CD8-positive, alpha-beta memory T cell (primary cell): ENCODE results near the gene MAPK1. TPM values are rescaled to one million over a fixed set of nuclear protein-coding genes. Genes with fewer than 3 reads are reported as not detected.
"Not testable (repeated sequence)": the region's sequence is repeated elsewhere in the genome, so short reads cannot be mapped to it uniquely, and the experiment has no call there.

Experiments used
- CTCF ChIA-PET: fragments of 350-600 bp; sonication (Branson Sonifier 250); formaldehyde crosslinking; loops from one replicate; lab custom pipeline; 2021; ENCODE audit warnings: antibody characterized with exemption; lab: Charles Lee
- POLR2A ChIA-PET: fragments of 350-600 bp; sonication (Branson Sonifier 250); formaldehyde crosslinking; loops from one replicate; lab custom pipeline; 2021; ENCODE audit warnings: antibody characterized with exemption; lab: Charles Lee
- DNase-seq, 5 donors: peaks; one replicate each; pipeline versions ENCODE4 v3.0.0 to v3.0.0-alpha.2; 2020 to 2022; ENCODE audit warnings: mixed read lengths in 1 of 5
- H3K27ac ChIP-seq: one replicate; pipeline ENCODE4 v1.7.0; 2013; ENCODE audit warnings: low read depth, mild to moderate bottlenecking, low read length, moderate library complexity
- H3K27me3 ChIP-seq: 2 replicates; pipeline ENCODE4 v1.7.0; 2013; ENCODE audit warnings: low read length, mild to moderate bottlenecking; ENCODE audit not compliant: insufficient read depth, poor library complexity, severe bottlenecking
- H3K36me3 ChIP-seq: 2 replicates; pipeline ENCODE4 v1.7.0; 2013; ENCODE audit warnings: mild to moderate bottlenecking, low read length, moderate library complexity; ENCODE audit not compliant: insufficient read depth
- H3K4me1 ChIP-seq: 2 replicates; pipeline ENCODE4 v1.7.0; 2013; ENCODE audit warnings: mild to moderate bottlenecking, low read length, moderate library complexity; ENCODE audit not compliant: insufficient read depth
- H3K4me3 ChIP-seq: 2 replicates; pipeline ENCODE4 v1.7.0; 2013; ENCODE audit warnings: mild to moderate bottlenecking, low read length
- H3K9me3 ChIP-seq: 2 replicates; pipeline ENCODE4 v1.7.0; 2013; ENCODE audit warnings: mild to moderate bottlenecking, low read length
- H3K27ac Mint-ChIP-seq, 8 donors: one replicate each; pipeline ENCODE4 v1.8.0; 2020 to 2021; ENCODE audit warnings: mixed read lengths in 8 of 8, mild to moderate bottlenecking in 6 of 8, inconsistent platforms in 3 of 8, moderate library complexity in 3 of 8
- H3K27me3 Mint-ChIP-seq, 2 donors: one replicate each; pipeline ENCODE4 v1.8.0; 2020 to 2021; ENCODE audit warnings: mixed read lengths in 2 of 2, mild to moderate bottlenecking in 1 of 2, moderate library complexity in 1 of 2
- H3K36me3 Mint-ChIP-seq, 3 donors: one replicate each; pipeline ENCODE4 v1.8.0; 2020 to 2021; ENCODE audit warnings: mixed read lengths in 3 of 3, inconsistent platforms in 1 of 3, mild to moderate bottlenecking in 1 of 3
- H3K4me1 Mint-ChIP-seq, 3 donors: one replicate each; pipeline ENCODE4 v1.8.0; 2020 to 2021; ENCODE audit warnings: mixed read lengths in 3 of 3, inconsistent platforms in 1 of 3, mild to moderate bottlenecking in 1 of 3
- H3K4me3 Mint-ChIP-seq, 7 donors: one replicate each; pipeline ENCODE4 v1.8.0; 2020 to 2021; ENCODE audit warnings: mixed read lengths in 7 of 7, mild to moderate bottlenecking in 6 of 7, moderate library complexity in 4 of 7, inconsistent platforms in 2 of 7
- H3K9me3 Mint-ChIP-seq, 5 donors: one replicate each; pipeline ENCODE4 v1.8.0; 2020 to 2022; ENCODE audit warnings: mixed read lengths in 5 of 5, mild to moderate bottlenecking in 3 of 5, moderate library complexity in 2 of 5, inconsistent platforms in 1 of 5
- polyA plus RNA-seq: library from polyadenylated mRNA; unstranded; fragments of 300-500 nt; fragmentation: Illumina TruSeq; gene quantifications from one replicate; pipeline ENCODE4 v1.2.3, GENCODE V29; 2021
- total RNA-seq, 2 experiments: library from RNA; stranded (reverse); gene quantifications; one replicate each; pipeline ENCODE4 v1.2.3, GENCODE V29; 2021

MAPK1 gene
- total and polyA plus RNA-seq, 3 experiments from 2014 or later = 103 to 134 (median 132) TPM

DNA sequence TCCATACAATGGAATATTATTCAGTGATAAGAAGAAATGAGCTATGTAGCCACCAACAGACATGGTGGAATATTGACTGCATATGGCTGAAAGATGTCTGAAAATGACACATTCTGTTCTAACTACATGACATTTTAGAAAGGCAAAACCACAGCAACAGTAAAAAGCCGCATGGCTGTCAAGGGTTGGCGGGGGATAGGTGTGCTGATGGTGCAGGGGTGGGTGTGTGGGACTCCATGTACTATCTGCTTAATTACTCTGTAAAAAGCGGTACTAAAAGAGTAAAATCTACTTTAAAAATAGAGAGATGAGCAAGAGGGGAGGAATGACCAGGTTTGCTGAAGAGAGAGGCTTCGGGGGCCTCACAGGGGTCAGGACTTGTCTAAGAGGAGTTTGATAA is 115.2 kb downstream of the MAPK1 start:
- H3K27me3 Mint-ChIP-seq = no peaks in the 10 kb centered on the region
- no peaks in the 10 kb centered on the region for H3K9me3 Mint-ChIP-seq
- H3K27ac ChIP-seq = no peak overlapping the region
- ChIA-PET POLR2A (no interaction called here), CTCF (no interaction called here)
- H3K4me3 ChIP-seq = no peak overlapping the region
- no peaks in the 10 kb centered on the region for H3K36me3 ChIP-seq
- peaks cover 0 to 31% (median 11%) of the 10 kb centered on the region in 3 donors for H3K36me3 Mint-ChIP-seq
- H3K4me1 ChIP-seq = peaks cover 9% of the 10 kb centered on the region
- peak overlapping the region in 4 of 8 donors; percentile 35 to 76 (median 40) for H3K27ac Mint-ChIP-seq
- no peak for DNase-seq
- H3K4me1 Mint-ChIP-seq = peaks cover 12 to 19% (median 13%) of the 10 kb centered on the region in 3 donors
- no peaks in the 10 kb centered on the region for H3K9me3 ChIP-seq
- H3K4me3 Mint-ChIP-seq = no peak overlapping the region
- no peaks in the 10 kb centered on the region for H3K27me3 ChIP-seq

DNA sequence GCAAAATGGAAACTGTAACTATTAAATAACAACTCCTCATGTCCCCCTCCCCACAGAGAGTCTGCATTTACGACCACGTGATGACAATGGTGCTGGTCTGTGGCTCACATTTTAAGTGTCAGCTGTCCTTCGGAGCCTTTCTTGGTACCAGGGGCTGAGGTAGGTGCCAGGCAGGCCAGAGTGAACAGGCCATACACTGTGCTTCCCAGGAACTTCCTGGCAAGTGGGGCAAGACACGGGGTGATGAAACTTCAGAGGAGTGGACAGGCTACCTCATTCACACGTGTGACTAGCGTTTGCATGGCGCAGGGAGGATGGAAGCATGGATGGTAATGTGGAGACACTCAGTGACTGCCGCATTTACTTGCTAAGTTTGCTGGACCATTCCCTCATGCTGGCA is 121.5 kb downstream of the MAPK1 start:
- Histone ChIP-seq H3K27ac (no peak overlapping the region), H3K27me3 (no peaks in the 10 kb centered on the region), H3K36me3 (no peaks in the 10 kb centered on the region), H3K4me3 (no peak overlapping the region), H3K9me3 (no peaks in the 10 kb centered on the region), H3K4me1 (no peaks in the 10 kb centered on the region)
- H3K4me3 Mint-ChIP-seq = no peak overlapping the region
- no peak overlapping the region for H3K27ac Mint-ChIP-seq
- ChIA-PET POLR2A (no interaction called here), CTCF (no interaction called here)
- peaks cover 0 to 5% (median 0%) of the 10 kb centered on the region in 3 donors for H3K36me3 Mint-ChIP-seq
- no peaks in the 10 kb centered on the region for H3K9me3 Mint-ChIP-seq
- no peak for DNase-seq
- no peaks in the 10 kb centered on the region for H3K27me3 Mint-ChIP-seq
- peaks cover 0 to 6% (median 0%) of the 10 kb centered on the region in 3 donors for H3K4me1 Mint-ChIP-seq

DNA sequence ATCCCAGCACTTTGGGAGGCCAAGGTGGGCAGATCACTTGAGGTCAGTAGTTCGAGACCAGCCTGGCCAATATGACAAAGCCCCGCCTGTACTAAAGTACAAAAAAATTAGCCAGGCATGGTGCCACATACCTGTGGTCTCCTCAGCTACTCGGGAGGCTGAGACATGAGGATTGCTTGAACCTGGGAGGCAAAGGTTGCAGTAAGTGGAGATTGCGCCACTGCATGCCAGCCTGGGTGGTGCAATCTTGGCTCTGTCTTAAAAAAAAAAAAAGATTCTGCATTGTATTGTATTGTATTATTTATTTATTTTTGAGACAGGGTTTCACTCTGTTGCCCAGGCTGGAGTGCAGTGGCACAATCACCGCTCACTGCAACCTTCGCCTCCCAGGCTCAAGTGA is 122.5 kb downstream of the MAPK1 start:
- H3K4me3 ChIP-seq, H3K27me3 ChIP-seq, H3K4me1 Mint-ChIP-seq, POLR2A ChIA-PET, H3K27me3 Mint-ChIP-seq, DNase-seq, H3K4me3 Mint-ChIP-seq, H3K36me3 Mint-ChIP-seq, H3K9me3 Mint-ChIP-seq, H3K4me1 ChIP-seq, H3K36me3 ChIP-seq, H3K27ac Mint-ChIP-seq, H3K27ac ChIP-seq, H3K9me3 ChIP-seq: not testable (repeated sequence)
- CTCF ChIA-PET = interaction anchor here (1.0 kb wide), 1 partner anchor 16 kb away, joined by 3 read pairs; no protein-coding TSS in a partner anchor

DNA sequence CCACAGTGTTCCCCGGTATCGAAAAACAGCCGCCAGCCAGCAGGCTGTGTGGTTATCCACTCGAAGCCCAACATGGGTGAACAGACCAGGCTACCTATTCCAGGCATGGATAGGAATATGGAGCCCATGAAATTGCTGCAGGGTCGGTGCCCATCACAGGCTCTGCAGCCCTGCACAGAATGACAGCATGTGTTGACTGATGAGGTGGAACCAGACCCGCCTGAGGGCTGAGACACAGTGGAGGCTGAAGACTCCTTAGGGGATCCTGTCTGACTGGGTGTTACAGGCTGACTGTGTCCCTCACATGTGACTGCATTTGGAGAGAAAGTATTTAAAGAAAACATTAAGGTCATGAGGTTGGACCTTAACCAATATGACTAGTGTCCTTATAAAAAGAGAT is 125.7 kb downstream of the MAPK1 start:
- Mint-ChIP-seq H3K9me3 (no peaks in the 10 kb centered on the region), H3K27me3 (no peaks in the 10 kb centered on the region), H3K4me1 (peaks cover 0 to 8% (median 4%) of the 10 kb centered on the region in 3 donors), H3K4me3 (no peak overlapping the region), H3K36me3 (peaks cover 0 to 4% (median 0%) of the 10 kb centered on the region in 3 donors), H3K27ac (peak overlapping the region in 1 of 8 donors; percentile 46)
- no peaks in the 10 kb centered on the region for H3K9me3 ChIP-seq
- no peaks in the 10 kb centered on the region for H3K27me3 ChIP-seq
- POLR2A ChIA-PET = no interaction called here
- CTCF ChIA-PET = no interaction called here
- no peaks in the 10 kb centered on the region for H3K4me1 ChIP-seq
- no peaks in the 10 kb centered on the region for H3K36me3 ChIP-seq
- no peak overlapping the region for H3K27ac ChIP-seq
- no peak overlapping the region for H3K4me3 ChIP-seq
- no peak for DNase-seq

DNA sequence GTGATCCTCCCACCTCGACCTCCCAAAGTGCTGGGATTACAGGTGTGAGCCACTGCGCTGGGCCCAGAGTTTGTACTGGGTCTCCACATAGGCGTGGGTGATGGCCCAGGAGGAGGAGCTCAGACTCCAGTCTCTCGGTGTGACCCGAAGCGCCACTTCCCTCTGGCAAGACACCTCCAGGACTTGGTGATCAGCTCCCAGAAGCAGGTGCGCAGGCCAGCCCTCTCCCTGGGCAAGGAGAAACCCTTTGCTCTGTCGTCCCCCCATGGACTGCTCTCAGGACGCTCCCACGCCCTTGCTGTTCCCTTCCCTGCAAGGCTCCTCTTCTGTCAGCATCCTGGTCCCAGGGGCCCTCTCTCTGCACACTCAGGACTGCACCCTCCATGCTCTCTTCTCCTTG is 126.4 kb downstream of the MAPK1 start:
- peaks cover 0 to 3% (median 0%) of the 10 kb centered on the region in 3 donors for H3K36me3 Mint-ChIP-seq
- no peak overlapping the region for H3K27ac ChIP-seq
- H3K27ac Mint-ChIP-seq = peak overlapping the region in 1 of 8 donors; percentile 64
- no peaks in the 10 kb centered on the region for H3K36me3 ChIP-seq
- no peak for DNase-seq
- H3K27me3 ChIP-seq = no peaks in the 10 kb centered on the region
- ChIA-PET CTCF (no interaction called here), POLR2A (no interaction called here)
- no peaks in the 10 kb centered on the region for H3K4me1 ChIP-seq
- H3K4me3 Mint-ChIP-seq = peak overlapping the region in 1 of 7 donors; percentile 7
- H3K9me3 Mint-ChIP-seq = no peaks in the 10 kb centered on the region
- H3K4me3 ChIP-seq = no peak overlapping the region
- H3K27me3 Mint-ChIP-seq = no peaks in the 10 kb centered on the region
- no peaks in the 10 kb centered on the region for H3K9me3 ChIP-seq
- peaks cover 0 to 8% (median 4%) of the 10 kb centered on the region in 3 donors for H3K4me1 Mint-ChIP-seq

DNA sequence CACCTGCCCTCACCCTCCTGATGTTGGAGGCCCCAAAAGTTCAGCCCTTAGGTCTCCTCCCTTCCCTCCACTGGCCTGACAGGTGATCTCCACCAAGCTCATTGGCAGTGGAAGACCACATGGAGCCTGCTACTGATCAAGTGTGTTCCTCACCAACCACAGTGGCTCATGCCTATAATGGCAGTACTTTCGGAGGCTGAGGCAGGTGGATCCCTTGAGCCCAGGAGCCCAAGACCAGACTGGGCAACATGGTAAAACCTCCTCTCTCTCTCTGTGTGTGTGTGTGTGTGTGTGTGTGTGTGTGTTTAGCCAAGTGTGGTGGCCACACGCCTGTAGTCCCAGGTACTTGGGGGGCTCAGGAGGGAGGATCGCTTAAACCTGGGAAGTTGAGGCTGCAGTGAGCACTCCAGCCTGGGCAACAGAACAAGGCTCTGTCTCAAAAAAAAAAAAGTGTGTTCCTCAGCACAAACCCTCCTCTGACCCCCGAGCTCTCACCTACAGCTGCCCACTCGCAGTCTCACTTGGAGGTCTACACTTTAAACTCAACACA is 127.5 kb downstream of the MAPK1 start:
- POLR2A ChIA-PET = interaction anchor here (0.9 kb wide), 1 partner anchor 27 kb away, joined by 5 read pairs; no protein-coding TSS in a partner anchor
- H3K4me3 ChIP-seq = no peak overlapping the region
- H3K4me1 ChIP-seq = peaks cover 3% of the 10 kb centered on the region
- Mint-ChIP-seq H3K4me3 (peak overlapping the region in 1 of 7 donors; percentile 51), H3K36me3 (peaks cover 0 to 6% (median 0%) of the 10 kb centered on the region in 3 donors), H3K9me3 (no peaks in the 10 kb centered on the region), H3K27me3 (no peaks in the 10 kb centered on the region), H3K27ac (peak overlapping the region in 3 of 8 donors; percentile 9 to 79 (median 24)), H3K4me1 (peaks cover 4 to 11% (median 7%) of the 10 kb centered on the region in 3 donors)
- CTCF ChIA-PET = no interaction called here
- DNase-seq = no peak
- H3K27ac ChIP-seq = no peak overlapping the region
- no peaks in the 10 kb centered on the region for H3K36me3 ChIP-seq
- no peaks in the 10 kb centered on the region for H3K9me3 ChIP-seq
- no peaks in the 10 kb centered on the region for H3K27me3 ChIP-seq

DNA sequence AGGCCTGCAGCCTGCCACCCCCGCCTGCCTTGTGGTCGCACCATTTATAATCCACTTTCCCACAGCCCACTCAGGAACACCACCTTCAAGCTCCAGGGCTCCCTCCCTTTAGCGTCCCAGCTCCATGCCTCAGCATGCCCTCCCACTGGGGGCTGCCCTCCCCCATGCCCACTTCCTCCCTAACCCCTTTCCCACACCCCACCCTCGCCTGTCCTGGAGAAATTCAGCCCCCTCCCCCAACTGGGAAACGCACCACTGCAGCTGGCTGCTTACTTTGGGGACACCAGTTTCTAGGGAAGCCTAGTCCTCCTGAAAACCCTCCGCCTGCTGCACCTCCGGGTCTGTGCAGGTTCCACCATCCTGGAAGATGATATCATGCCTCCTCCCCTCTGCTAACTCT is 128.5 kb downstream of the MAPK1 start:
- Histone ChIP-seq H3K9me3 (no peaks in the 10 kb centered on the region), H3K27me3 (no peaks in the 10 kb centered on the region), H3K36me3 (no peaks in the 10 kb centered on the region), H3K4me3 (no peak overlapping the region), H3K4me1 (peaks cover 12% of the 10 kb centered on the region), H3K27ac (no peak overlapping the region)
- Mint-ChIP-seq H3K4me1 (peaks cover 13 to 20% (median 17%) of the 10 kb centered on the region in 3 donors), H3K36me3 (peaks cover 0 to 3% (median 0%) of the 10 kb centered on the region in 3 donors), H3K27ac (peak overlapping the region in 1 of 8 donors; percentile 24), H3K4me3 (peak overlapping the region in 2 of 7 donors; percentile 44 to 45), H3K9me3 (no peaks in the 10 kb centered on the region), H3K27me3 (no peaks in the 10 kb centered on the region)
- CTCF ChIA-PET = no interaction called here
- POLR2A ChIA-PET = no interaction called here
- DNase-seq = no peak

GRCh38 chr22:21738081-21738480 is 129.4 kb downstream of the MAPK1 start:
- no peak overlapping the region for H3K27ac ChIP-seq
- no peaks in the 10 kb centered on the region for H3K27me3 Mint-ChIP-seq
- H3K9me3 Mint-ChIP-seq = no peaks in the 10 kb centered on the region
- peaks cover 12% of the 10 kb centered on the region for H3K4me1 ChIP-seq
- H3K36me3 Mint-ChIP-seq = peaks cover 0 to 3% (median 0%) of the 10 kb centered on the region in 3 donors
- peak overlapping the region in 1 of 7 donors; percentile 80 for H3K4me3 Mint-ChIP-seq
- H3K27me3 ChIP-seq = no peaks in the 10 kb centered on the region
- H3K36me3 ChIP-seq = no peaks in the 10 kb centered on the region
- H3K4me3 ChIP-seq = no peak overlapping the region
- ChIA-PET CTCF (no interaction called here), POLR2A (no interaction called here)
- H3K4me1 Mint-ChIP-seq = peaks cover 21 to 28% (median 22%) of the 10 kb centered on the region in 3 donors
- no peak for DNase-seq
- H3K27ac Mint-ChIP-seq = peak overlapping the region in 1 of 8 donors; percentile 88
- H3K9me3 ChIP-seq = no peaks in the 10 kb centered on the region
